Measurements from ENCODE around the gene TTC5.
"Not testable (repeated sequence)": the region's sequence is repeated elsewhere in the genome, so short reads cannot be mapped to it uniquely, and the experiment has no call there.

The TTC5 gene

GRCh38 chr14:20343862-20344220 lies 38.1 kb upstream of the TTC5 start:
- Histone ChIP-seq H3K27me3 (ENCODE audit: insufficient read depth, low read length) (no peaks in the 10 kb centered on the region), H3K36me3 (ENCODE audit: insufficient read depth, low read length) (peaks cover 36% of the 10 kb centered on the region), H3K79me2 (ENCODE audit: insufficient read depth, low read length) (no peaks in the 10 kb centered on the region), H3K4me2 (ENCODE audit: low read length) (peak overlapping the region; percentile 82), H3K9me2 (ENCODE audit: low read depth, low read length) (no peaks in the 10 kb centered on the region), H2AFZ (ENCODE audit: low read length) (no peak overlapping the region; the same call in 1 of the 2 replicates), H3K4me1 (ENCODE audit: insufficient read depth, low read length, severe bottlenecking) (peaks cover 14% of the 10 kb centered on the region), H4K20me1 (ENCODE audit: insufficient read depth, low read length) (no peaks in the 10 kb centered on the region), H3K9ac (ENCODE audit: low read length) (peak overlapping the region; percentile 80), H3F3A (ENCODE audit: insufficient read depth, low read length) (no peaks in the 10 kb centered on the region), H3K27ac (ENCODE audit: low read depth, low read length, poor library complexity, severe bottlenecking) (peak overlapping the region; percentile 72), H3K9me3 (ENCODE audit: low read length) (no peaks in the 10 kb centered on the region), H3K4me3 (ENCODE audit: low read depth, low read length, poor library complexity, severe bottlenecking) (peak overlapping the region; percentile 77)
- no peak for TF ChIP-seq EZH2 (IDR thresholded peaks at IDR 0.05; ENCODE audit: borderline replicate concordance, low read length)

- Histone ChIP-seq H3K4me2 (ENCODE audit: low read length) (peak within 1 kb of the TSS; percentile 82), H3K27me3 (ENCODE audit: insufficient read depth, low read length) (no peaks in the 10 kb centered on the region), H3K79me2 (ENCODE audit: insufficient read depth, low read length) (no peaks in the 10 kb centered on the region), H2AFZ (ENCODE audit: low read length) (peak within 1 kb of the TSS; percentile 89), H4K20me1 (ENCODE audit: insufficient read depth, low read length) (no peaks in the 10 kb centered on the region), H3K4me3 (ENCODE audit: low read depth, low read length, poor library complexity, severe bottlenecking) (peak within 1 kb of the TSS; percentile 77), H3K27ac (ENCODE audit: low read depth, low read length, poor library complexity, severe bottlenecking) (peak within 1 kb of the TSS; percentile 72), H3F3A (ENCODE audit: insufficient read depth, low read length) (no peaks in the 10 kb centered on the region), H3K9me3 (ENCODE audit: low read length) (no peaks in the 10 kb centered on the region), H3K9ac (ENCODE audit: low read length) (peak within 1 kb of the TSS; percentile 80), H3K36me3 (ENCODE audit: insufficient read depth, low read length) (peaks cover 31% of the 10 kb centered on the region), H3K9me2 (ENCODE audit: low read depth, low read length) (no peaks in the 10 kb centered on the region), H3K4me1 (ENCODE audit: insufficient read depth, low read length, severe bottlenecking) (peaks cover 14% of the 10 kb centered on the region)
- TF ChIP-seq EZH2 (IDR thresholded peaks at IDR 0.05; ENCODE audit: borderline replicate concordance, low read length) (no peak), CTCF (IDR thresholded peaks at IDR 0.05; ENCODE audit: low read length) (peak; percentile 22; the same call in 1 of the 2 replicates)
These were observed 37.5 kb upstream of the TTC5 start, which contains the start of gene PARP2 for GRCh38 chr14:20343092-20343861. TSS of gene PARP2 (plus strand) at chr14:20343635. CDS start at chr14:20343642, 7 bp downstream.

DNA sequence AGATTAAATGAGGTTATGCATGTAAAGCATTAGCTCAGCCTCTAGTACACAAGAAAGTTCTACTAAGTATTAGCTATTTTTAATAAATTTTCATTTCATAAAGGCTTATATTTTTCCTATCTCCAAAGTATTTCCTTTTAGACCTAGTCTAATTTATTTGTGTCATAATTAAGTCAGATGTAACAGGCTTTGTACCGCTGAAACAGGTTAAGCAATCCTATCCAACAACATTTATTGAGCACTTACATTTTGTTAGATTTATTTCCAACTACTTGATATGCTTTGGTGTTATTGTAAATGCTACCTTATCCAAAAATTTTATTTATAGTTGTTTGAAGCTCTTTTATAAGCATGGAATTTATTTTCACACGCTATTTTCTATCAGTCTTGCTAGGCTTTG lies 35.9 kb upstream of the TTC5 start:
- no peaks in the 10 kb centered on the region for H3K79me2 ChIP-seq (ENCODE audit: insufficient read depth, low read length)
- H2AFZ ChIP-seq (ENCODE audit: low read length) = no peak overlapping the region
- H3K9me2 ChIP-seq (ENCODE audit: low read depth, low read length) = no peaks in the 10 kb centered on the region
- H3K4me1 ChIP-seq (ENCODE audit: insufficient read depth, low read length, severe bottlenecking) = peaks cover 14% of the 10 kb centered on the region
- no peaks in the 10 kb centered on the region for H3F3A ChIP-seq (ENCODE audit: insufficient read depth, low read length)
- H4K20me1 ChIP-seq (ENCODE audit: insufficient read depth, low read length) = no peaks in the 10 kb centered on the region
- H3K4me2 ChIP-seq (ENCODE audit: low read length) = peak overlapping the region; percentile 82
- no peaks in the 10 kb centered on the region for H3K9me3 ChIP-seq (ENCODE audit: low read length)
- no peaks in the 10 kb centered on the region for H3K27me3 ChIP-seq (ENCODE audit: insufficient read depth, low read length)
- H3K36me3 ChIP-seq (ENCODE audit: insufficient read depth, low read length) = peaks cover 18% of the 10 kb centered on the region
- no peak overlapping the region for H3K27ac ChIP-seq (ENCODE audit: low read depth, low read length, poor library complexity, severe bottlenecking)
- H3K4me3 ChIP-seq (ENCODE audit: low read depth, low read length, poor library complexity, severe bottlenecking) = peak overlapping the region; percentile 77
- TF ChIP-seq EZH2 (IDR thresholded peaks at IDR 0.05; ENCODE audit: borderline replicate concordance, low read length) (no peak), CTCF (IDR thresholded peaks at IDR 0.05; ENCODE audit: low read length) (no peak)
- no peak overlapping the region for H3K9ac ChIP-seq (ENCODE audit: low read length)

GRCh38 chr14:20341032-20341431 lies 35.3 kb upstream of the TTC5 start:
- H3K4me3 ChIP-seq (ENCODE audit: low read depth, low read length, poor library complexity, severe bottlenecking); H3K79me2 ChIP-seq (ENCODE audit: insufficient read depth, low read length); H3K4me2 ChIP-seq (ENCODE audit: low read length); H4K20me1 ChIP-seq (ENCODE audit: insufficient read depth, low read length); H3K9me2 ChIP-seq (ENCODE audit: low read depth, low read length); H3K27me3 ChIP-seq (ENCODE audit: insufficient read depth, low read length); H3K27ac ChIP-seq (ENCODE audit: low read depth, low read length, poor library complexity, severe bottlenecking); H3F3A ChIP-seq (ENCODE audit: insufficient read depth, low read length); H3K9ac ChIP-seq (ENCODE audit: low read length); H3K9me3 ChIP-seq (ENCODE audit: low read length); H2AFZ ChIP-seq (ENCODE audit: low read length): not testable (repeated sequence)
- H3K4me1 ChIP-seq (ENCODE audit: insufficient read depth, low read length, severe bottlenecking) = peaks cover 14% of the 10 kb centered on the region
- peaks cover 13% of the 10 kb centered on the region; the same call in 1 of the 2 replicates for H3K36me3 ChIP-seq (ENCODE audit: insufficient read depth, low read length)

Data from OCI-LY1 (cell line).